Common myeloid progenitor, CD34-positive (primary cell): ENCODE results near the gene HAPSTR1.

Experiments
- CTCF ChIA-PET: fragments of 350-600 bp; sonication (Branson Sonifier 250); formaldehyde crosslinking; loops from one replicate; lab custom pipeline; 2021; ENCODE audit warnings: antibody characterized with exemption; lab: Charles Lee
- POLR2A ChIA-PET: fragments of 350-600 bp; sonication (Branson Sonifier 250); formaldehyde crosslinking; loops from one replicate; lab custom pipeline; 2021; ENCODE audit warnings: antibody characterized with exemption; lab: Charles Lee
- DNase-seq, 3 donors: peaks; one replicate each; pipeline versions ENCODE4 v3.0.0 to v3.0.0-alpha.2; 2013
- H3K27ac ChIP-seq, 2 experiments: 1 replicate in 1 of 2; 2 replicates in 1 of 2; pipeline ENCODE4 v1.7.0; 2013; ENCODE audit warnings: inconsistent platforms in 2 of 2, low read length in 2 of 2, mild to moderate bottlenecking in 2 of 2, low read depth in 1 of 2, moderate library complexity in 1 of 2; ENCODE audit not compliant: severe bottlenecking in 2 of 2, insufficient read depth in 1 of 2, poor library complexity in 1 of 2
- H3K27me3 ChIP-seq, 5 experiments: replicated peaks in 2 of 5; 1 replicate in 3 of 5; 2 replicates in 2 of 5; pipeline versions ENCODE4 v1.6.1 to v1.7.0; 2013; ENCODE audit warnings: low read length in 4 of 5, mild to moderate bottlenecking in 2 of 5, moderate library complexity in 2 of 5, inconsistent platforms in 1 of 5; ENCODE audit not compliant: insufficient read depth in 5 of 5, control insufficient read depth in 4 of 5
- H3K36me3 ChIP-seq, 4 experiments: 1 replicate in 2 of 4; 2 replicates in 2 of 4; pipeline versions ENCODE4 v1.6.1 to v1.7.0; 2013; ENCODE audit warnings: low read length in 3 of 4, control low read depth in 1 of 4, mild to moderate bottlenecking in 1 of 4; ENCODE audit not compliant: control insufficient read depth in 4 of 4, insufficient read depth in 4 of 4
- H3K4me1 ChIP-seq, 4 experiments: 1 replicate in 3 of 4; 2 replicates in 1 of 4; pipeline versions ENCODE4 v1.6.1 to v1.7.1; 2013; ENCODE audit warnings: low read length in 3 of 4, mild to moderate bottlenecking in 3 of 4, control low read depth in 1 of 4, inconsistent platforms in 1 of 4, moderate library complexity in 1 of 4; ENCODE audit not compliant: control insufficient read depth in 4 of 4, insufficient read depth in 4 of 4; ENCODE audit errors: control extremely low read depth in 1 of 4
- H3K4me3 ChIP-seq, 7 experiments: 1 replicate in 4 of 7; 2 replicates in 3 of 7; pipeline versions ENCODE4 v1.5.1 to v1.7.0; 2013; ENCODE audit warnings: mild to moderate bottlenecking in 7 of 7, low read length in 6 of 7, moderate library complexity in 6 of 7, inconsistent platforms in 2 of 7, low read depth in 2 of 7, control low read depth in 1 of 7; ENCODE audit not compliant: insufficient read depth in 4 of 7, control insufficient read depth in 1 of 7; ENCODE audit errors: extremely low read depth in 1 of 7
- H3K9me3 ChIP-seq, 5 experiments: 1 replicate in 4 of 5; 2 replicates in 1 of 5; pipeline versions ENCODE4 v1.6.1 to v1.7.1; 2013; ENCODE audit warnings: low read length in 4 of 5, mild to moderate bottlenecking in 2 of 5, inconsistent platforms in 1 of 5, low read depth in 1 of 5, moderate library complexity in 1 of 5; ENCODE audit not compliant: control insufficient read depth in 4 of 5, insufficient read depth in 2 of 5; ENCODE audit errors: control extremely low read depth in 1 of 5
- whole genome bisulfite sequencing: methylation state at CpG from one replicate; pipeline ENCODE4 v1.1.5; 2013; ENCODE audit not compliant: insufficient coverage; 5-methylcytosine and 5-hydroxymethylcytosine counted together

Gene HAPSTR1

DNA sequence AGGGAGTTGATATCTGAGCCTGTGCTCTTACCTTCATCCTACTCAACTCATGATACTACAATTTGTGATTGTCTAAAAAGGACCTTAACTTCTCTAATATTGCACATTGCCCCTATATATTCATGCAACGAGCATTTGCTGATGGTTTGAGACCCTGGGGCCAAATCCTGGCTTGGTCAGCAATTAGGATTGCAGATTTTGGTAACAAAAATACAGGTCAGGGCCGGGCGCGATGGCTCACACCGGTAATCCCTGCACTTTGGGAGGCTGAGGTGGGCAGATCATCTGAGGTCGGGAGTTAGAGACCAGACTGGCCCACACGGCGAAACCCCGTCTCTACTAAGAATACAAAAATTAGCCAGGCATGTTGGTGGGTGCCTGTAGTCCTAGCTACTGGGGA, 35.4 kb upstream of the HAPSTR1 start:
- Histone ChIP-seq H3K27ac (no peak overlapping the region), H3K4me3 (no peak overlapping the region), H3K27me3 (peaks cover 0 to 2% (median 0%) of the 10 kb centered on the region in 5 experiments), H3K4me1 (peaks cover 0 to 5% (median 3%) of the 10 kb centered on the region in 4 experiments), H3K9me3 (no peaks in the 10 kb centered on the region), H3K36me3 (no peaks in the 10 kb centered on the region)
- 89% methylated on average over 9 of the region's 9 CpGs for WGBS
- ChIA-PET CTCF (no interaction called here), POLR2A (no interaction called here)
- no peak for DNase-seq

DNA sequence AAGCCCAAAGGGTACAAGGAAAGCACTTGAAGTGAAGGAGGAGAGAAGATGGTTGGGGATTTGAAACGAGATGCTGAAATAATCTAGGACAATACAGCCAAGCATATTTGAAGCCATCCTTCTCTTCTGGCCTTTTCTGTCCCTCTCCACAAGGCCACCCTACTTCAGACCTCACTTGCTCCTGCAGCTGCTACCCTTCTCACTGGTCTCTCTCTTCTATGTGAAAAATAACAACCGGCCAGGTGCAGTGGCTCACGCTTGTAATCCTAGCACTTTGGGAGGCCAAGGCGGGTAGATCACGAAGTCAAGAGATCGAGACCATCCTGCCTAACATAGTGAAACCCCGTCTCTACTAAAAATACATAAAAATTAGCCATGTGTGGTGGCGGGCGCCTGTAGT, 33.2 kb upstream of the HAPSTR1 start:
- DNase-seq, result no peak
- no peaks in the 10 kb centered on the region for H3K9me3 ChIP-seq
- H3K27ac ChIP-seq, result no peak overlapping the region
- H3K4me1 ChIP-seq, result peaks cover 3 to 19% (median 17%) of the 10 kb centered on the region in 4 experiments
- 98% methylated on average over 9 of the region's 9 CpGs for WGBS
- CTCF ChIA-PET, result interaction anchor here (0.9 kb wide), 1 partner anchor 7 kb away, joined by 3 read pairs; no protein-coding TSS in a partner anchor
- H3K36me3 ChIP-seq, result no peaks in the 10 kb centered on the region
- POLR2A ChIA-PET, result no interaction called here
- H3K4me3 ChIP-seq, result no peak overlapping the region
- no peaks in the 10 kb centered on the region for H3K27me3 ChIP-seq

DNA sequence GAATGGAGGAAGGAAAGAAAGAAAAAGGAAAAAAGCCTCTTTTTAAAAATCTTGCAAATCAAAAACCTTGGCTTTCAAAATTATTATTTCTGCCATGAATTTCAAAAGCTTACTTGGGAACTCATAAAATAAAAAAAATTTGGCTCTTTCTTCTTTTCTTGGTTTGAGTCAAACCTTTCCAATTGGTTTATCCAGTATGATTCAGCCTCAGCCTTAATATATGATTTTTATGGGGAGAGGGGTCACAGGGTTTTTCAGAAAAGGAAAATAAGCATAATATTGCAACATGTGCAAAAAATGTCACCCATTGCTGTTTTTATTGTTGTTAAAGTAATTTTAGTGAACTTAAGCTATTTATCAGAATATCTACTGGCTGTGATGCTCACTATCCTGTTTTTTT, 31.2 kb upstream of the HAPSTR1 start:
- Histone ChIP-seq H3K4me3 (no peak overlapping the region), H3K9me3 (no peaks in the 10 kb centered on the region), H3K36me3 (no peaks in the 10 kb centered on the region), H3K4me1 (peaks cover 3 to 19% (median 17%) of the 10 kb centered on the region in 4 experiments), H3K27ac (no peak overlapping the region), H3K27me3 (no peaks in the 10 kb centered on the region)
- ChIA-PET POLR2A (no interaction called here), CTCF (no interaction called here)
- no peak for DNase-seq

DNA sequence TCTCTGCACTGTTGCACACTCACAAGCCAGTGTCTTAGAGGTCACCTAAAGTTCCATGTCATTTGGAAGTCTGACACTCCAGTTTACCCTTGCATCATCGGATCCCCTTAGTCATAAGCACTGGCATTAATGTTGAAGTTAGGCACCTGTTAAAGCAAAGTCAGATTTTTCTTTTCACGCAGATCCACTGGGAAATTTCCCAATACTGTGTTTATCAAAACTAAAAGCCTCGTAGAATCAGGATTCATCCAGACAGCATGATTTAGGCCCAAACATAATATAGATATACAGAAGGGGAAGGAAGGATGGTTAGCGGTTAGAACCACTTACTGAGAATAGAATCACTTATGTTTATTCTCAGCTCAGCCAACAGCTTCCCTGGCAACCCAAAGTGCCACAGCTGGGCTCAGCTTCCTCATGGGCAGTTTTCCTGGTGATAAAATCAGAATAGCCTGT, 30.1 kb upstream of the HAPSTR1 start:
- Histone ChIP-seq H3K9me3 (no peaks in the 10 kb centered on the region), H3K4me1 (peaks cover 3 to 19% (median 17%) of the 10 kb centered on the region in 4 experiments), H3K27me3 (no peaks in the 10 kb centered on the region), H3K4me3 (peak overlapping the region in 1 of 7 experiments; percentile 28), H3K27ac (no peak overlapping the region), H3K36me3 (no peaks in the 10 kb centered on the region)
- DNase-seq, result peak; percentile 26 to 87 (median 85)
- CTCF ChIA-PET, result no interaction called here
- POLR2A ChIA-PET, result interaction anchor here (0.6 kb wide), 1 partner anchor 69 kb away, joined by 3 read pairs; no protein-coding TSS in a partner anchor
- WGBS, result 29% methylated on average over 1 of the region's 4 CpGs

DNA sequence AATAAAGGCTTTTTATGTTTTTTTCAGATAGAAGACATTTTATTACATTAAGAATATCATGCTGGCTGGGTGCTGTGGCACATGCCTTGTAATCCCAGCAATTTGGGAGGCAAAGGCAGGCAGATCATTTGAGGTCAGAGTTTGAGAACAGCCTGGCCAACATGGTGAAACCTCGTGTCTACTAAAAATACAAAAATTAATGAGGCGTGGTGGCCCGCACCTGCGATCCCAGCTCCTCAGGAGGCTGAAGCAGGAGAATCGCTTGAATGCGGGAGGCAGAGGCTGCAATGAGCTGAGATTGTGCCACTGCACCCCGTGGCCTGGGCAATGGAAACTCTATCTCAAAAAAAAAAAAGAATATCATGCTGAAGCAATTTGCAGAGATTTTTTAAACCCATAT, 29.1 kb upstream of the HAPSTR1 start:
- Histone ChIP-seq H3K4me3 (no peak overlapping the region), H3K27ac (no peak overlapping the region), H3K27me3 (no peaks in the 10 kb centered on the region), H3K9me3 (no peaks in the 10 kb centered on the region), H3K4me1 (peaks cover 3 to 19% (median 17%) of the 10 kb centered on the region in 4 experiments), H3K36me3 (no peaks in the 10 kb centered on the region)
- ChIA-PET POLR2A (no interaction called here), CTCF (interaction anchor here (1.5 kb wide), 1 partner anchor 29 kb away, joined by 3 read pairs; no protein-coding TSS in a partner anchor)
- DNase-seq, result no peak
- 95% methylated on average over 4 of the region's 7 CpGs for WGBS

DNA sequence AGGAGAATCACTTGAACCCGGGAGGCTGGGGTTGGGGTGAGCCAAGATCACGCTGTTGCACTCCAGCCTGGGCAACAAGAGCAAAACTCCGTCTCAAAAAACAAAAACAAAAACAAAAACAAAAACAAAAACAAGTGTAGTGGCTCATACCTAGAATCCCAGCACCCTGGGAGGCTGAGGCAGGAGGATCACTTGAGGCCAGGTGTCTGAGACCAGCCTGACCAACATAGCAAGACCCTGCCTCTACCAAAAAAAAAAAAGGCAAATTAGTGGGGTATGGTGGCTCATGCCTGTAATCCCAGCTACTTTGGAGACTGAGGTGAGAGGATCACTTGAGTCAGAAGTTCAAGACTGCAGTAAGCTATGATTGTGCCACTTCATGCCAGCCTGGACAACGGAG, 26.4 kb upstream of the HAPSTR1 start:
- DNase-seq, result no peak
- Histone ChIP-seq H3K4me1 (peaks cover 3 to 19% (median 17%) of the 10 kb centered on the region in 4 experiments), H3K27ac (no peak overlapping the region), H3K4me3 (no peak overlapping the region), H3K27me3 (no peaks in the 10 kb centered on the region), H3K9me3 (peaks cover 0 to 3% (median 0%) of the 10 kb centered on the region in 5 experiments), H3K36me3 (no peaks in the 10 kb centered on the region)
- POLR2A ChIA-PET, result no interaction called here
- CTCF ChIA-PET, result interaction anchor here (0.7 kb wide), 1 partner anchor 7 kb away, joined by 3 read pairs; no protein-coding TSS in a partner anchor
- WGBS, result 92% methylated on average over 2 of the region's 4 CpGs

DNA sequence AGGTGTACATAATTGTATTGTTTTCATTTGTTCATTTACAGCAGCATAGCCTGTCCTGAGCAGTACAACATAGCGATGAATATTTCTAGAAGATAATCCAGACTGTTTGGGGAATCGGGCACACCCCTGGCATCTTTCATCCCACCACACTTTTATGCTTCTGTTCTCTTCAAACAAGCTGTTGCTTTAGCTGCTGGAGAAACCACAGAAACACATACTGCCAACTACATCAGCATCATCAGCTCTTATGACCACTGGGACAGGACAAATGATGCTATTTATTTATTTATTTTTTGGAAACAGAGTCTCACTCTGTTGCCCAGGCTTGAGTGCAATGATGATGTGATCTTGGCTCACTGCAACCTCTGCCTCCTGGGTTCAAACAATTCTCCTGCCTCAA, 22.6 kb upstream of the HAPSTR1 start:
- Histone ChIP-seq H3K4me1 (no peaks in the 10 kb centered on the region), H3K27ac (no peak overlapping the region), H3K27me3 (no peaks in the 10 kb centered on the region), H3K4me3 (no peak overlapping the region), H3K36me3 (no peaks in the 10 kb centered on the region), H3K9me3 (peaks cover 0 to 3% (median 0%) of the 10 kb centered on the region in 5 experiments)
- DNase-seq, result no peak
- CTCF ChIA-PET, result interaction anchor here (0.6 kb wide), 1 partner anchor 58 kb away, joined by 3 read pairs; no protein-coding TSS in a partner anchor
- 100% methylated on average over 1 of the region's 2 CpGs for WGBS
- POLR2A ChIA-PET, result no interaction called here
